Skin epidermis (tissue), 12 donors: ENCODE data around the gene SLC26A1.

Source experiments
- H3K27ac ChIP-seq, 21 experiments: fragments of 200-600 bp; sonication (generic) in 11 of 21; one replicate each; pipeline ENCODE4 v1.5.0; 2020; ENCODE audit warnings: mild to moderate bottlenecking in 3 of 21, inconsistent platforms in 2 of 21, moderate library complexity in 2 of 21
- H3K4me3 ChIP-seq, 7 experiments: fragments of 200-600 bp; sonication (generic) in 2 of 7; one replicate each; pipeline ENCODE4 v1.5.0; 2020; ENCODE audit warnings: inconsistent platforms in 2 of 7, mild to moderate bottlenecking in 2 of 7, moderate library complexity in 1 of 7

Gene SLC26A1

GRCh38 chr4:1030031-1030430 lies 36.8 kb upstream of the SLC26A1 start:
- H3K4me3 ChIP-seq = no peak overlapping the region

GRCh38 chr4:1029529-1029928 lies 36.3 kb upstream of the SLC26A1 start:
- no peak overlapping the region for H3K27ac ChIP-seq
- no peak overlapping the region for H3K4me3 ChIP-seq

More at GRCh38 chr4:1030031-1030430, 36.8 kb upstream of the SLC26A1 start:
- no peak overlapping the region for H3K27ac ChIP-seq

DNA sequence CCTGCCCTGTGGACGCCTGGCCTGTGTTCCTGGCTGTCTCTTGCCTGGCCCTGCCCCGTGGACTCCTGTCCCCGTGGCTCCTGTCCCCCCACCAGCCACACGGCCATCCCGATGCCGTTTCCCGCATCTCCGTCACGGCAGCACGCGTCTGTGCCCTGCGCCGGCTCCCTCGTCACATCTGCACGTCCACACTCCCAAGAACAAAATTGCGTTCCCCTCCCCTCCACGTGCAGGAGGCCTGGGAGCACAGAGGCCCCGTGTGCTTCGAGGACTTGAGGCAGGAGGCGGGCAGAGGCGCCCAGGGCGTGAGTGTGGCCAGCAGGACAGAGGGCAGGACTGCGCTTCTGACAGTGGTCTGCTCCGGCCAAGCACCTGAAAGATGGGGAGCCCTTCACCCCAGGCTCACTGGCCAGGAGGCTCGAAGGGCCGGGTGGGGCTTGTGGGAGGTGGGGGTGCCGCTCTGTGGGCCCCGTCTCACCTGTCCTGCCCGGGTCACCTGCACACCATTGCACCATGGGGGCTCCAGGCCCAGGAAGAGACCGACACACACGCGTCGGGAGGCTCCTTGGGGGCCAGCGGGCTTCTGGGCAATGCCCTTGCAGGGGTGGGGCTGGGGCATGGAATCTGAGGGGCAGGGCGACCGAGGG lies 35.5 kb upstream of the SLC26A1 start:
- H3K4me3 ChIP-seq = no peak overlapping the region

GRCh38 chr4:1027915-1028238 lies 34.7 kb upstream of the SLC26A1 start:
- no peak overlapping the region for H3K4me3 ChIP-seq
- no peak overlapping the region for H3K27ac ChIP-seq

More for the DNA sequence above, 35.5 kb upstream of the SLC26A1 start:
- no peak overlapping the region for H3K27ac ChIP-seq

- H3K27ac ChIP-seq = no peak overlapping the region
- H3K4me3 ChIP-seq = no peak overlapping the region
These were observed 34.2 kb upstream of the SLC26A1 start for GRCh38 chr4:1027219-1027914.

DNA sequence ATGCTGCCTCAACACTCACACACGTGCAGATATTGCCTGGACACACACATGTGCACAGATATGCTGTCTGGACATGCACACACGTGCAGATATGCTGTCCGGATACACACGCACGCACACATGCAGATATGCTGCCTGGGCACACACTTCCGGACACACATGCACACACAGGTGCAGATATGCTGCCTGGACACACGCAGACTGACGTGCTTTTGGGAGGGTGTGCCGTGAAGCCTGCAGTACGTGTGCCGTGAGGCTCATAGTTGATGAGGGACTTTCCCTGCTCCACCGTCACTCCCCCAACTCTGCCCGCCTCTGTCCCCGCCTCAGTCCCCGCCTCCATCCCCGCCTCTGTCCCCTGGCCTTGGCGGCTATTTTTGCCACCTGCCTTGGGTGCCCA lies 32.9 kb upstream of the SLC26A1 start:
- H3K4me3 ChIP-seq = no peak overlapping the region
- H3K27ac ChIP-seq = no peak overlapping the region

DNA sequence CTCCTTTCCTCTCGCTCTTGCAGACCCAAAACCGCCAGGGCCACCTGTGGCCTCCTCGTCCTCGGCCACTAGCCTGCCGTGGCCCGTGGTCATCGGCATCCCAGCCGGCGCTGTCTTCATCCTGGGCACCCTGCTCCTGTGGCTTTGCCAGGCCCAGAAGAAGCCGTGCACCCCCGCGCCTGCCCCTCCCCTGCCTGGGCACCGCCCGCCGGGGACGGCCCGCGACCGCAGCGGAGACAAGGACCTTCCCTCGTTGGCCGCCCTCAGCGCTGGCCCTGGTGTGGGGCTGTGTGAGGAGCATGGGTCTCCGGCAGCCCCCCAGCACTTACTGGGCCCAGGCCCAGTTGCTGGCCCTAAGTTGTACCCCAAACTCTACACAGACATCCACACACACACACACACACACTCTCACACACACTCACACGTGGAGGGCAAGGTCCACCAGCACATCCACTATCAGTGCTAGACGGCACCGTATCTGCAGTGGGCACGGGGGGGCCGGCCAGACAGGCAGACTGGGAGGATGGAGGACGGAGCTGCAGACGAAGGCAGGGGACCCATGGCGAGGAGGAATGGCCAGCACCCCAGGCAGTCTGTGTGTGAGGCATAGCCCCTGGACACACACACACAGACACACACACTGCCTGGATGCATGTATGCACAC lies 31.8 kb upstream of the SLC26A1 start:
- H3K27ac ChIP-seq = no peak overlapping the region
- H3K4me3 ChIP-seq = no peak overlapping the region

DNA sequence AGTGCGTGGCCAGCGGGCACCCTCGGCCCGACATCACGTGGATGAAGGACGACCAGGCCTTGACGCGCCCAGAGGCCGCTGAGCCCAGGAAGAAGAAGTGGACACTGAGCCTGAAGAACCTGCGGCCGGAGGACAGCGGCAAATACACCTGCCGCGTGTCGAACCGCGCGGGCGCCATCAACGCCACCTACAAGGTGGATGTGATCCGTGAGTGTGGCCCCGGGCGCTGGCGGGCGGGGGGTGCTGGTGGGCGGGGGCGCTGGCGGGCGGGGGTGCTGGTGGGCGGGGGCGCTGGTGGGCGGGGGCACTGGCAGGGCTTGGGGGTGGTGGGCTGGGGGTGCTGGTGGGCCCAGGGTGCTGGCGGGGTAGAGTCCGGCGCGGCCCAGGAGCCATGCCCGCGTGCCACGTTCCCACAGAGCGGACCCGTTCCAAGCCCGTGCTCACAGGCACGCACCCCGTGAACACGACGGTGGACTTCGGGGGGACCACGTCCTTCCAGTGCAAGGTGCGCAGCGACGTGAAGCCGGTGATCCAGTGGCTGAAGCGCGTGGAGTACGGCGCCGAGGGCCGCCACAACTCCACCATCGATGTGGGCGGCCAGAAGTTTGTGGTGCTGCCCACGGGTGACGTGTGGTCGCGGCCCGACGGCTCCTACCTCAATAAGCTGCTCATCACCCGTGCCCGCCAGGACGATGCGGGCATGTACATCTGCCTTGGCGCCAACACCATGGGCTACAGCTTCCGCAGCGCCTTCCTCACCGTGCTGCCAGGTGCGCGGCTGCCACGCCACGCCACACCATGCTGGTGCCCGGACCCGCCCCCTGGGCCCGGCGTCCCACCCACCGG lies 30.9 kb upstream of the SLC26A1 start:
- H3K27ac ChIP-seq = no peak overlapping the region
- H3K4me3 ChIP-seq = no peak overlapping the region

DNA sequence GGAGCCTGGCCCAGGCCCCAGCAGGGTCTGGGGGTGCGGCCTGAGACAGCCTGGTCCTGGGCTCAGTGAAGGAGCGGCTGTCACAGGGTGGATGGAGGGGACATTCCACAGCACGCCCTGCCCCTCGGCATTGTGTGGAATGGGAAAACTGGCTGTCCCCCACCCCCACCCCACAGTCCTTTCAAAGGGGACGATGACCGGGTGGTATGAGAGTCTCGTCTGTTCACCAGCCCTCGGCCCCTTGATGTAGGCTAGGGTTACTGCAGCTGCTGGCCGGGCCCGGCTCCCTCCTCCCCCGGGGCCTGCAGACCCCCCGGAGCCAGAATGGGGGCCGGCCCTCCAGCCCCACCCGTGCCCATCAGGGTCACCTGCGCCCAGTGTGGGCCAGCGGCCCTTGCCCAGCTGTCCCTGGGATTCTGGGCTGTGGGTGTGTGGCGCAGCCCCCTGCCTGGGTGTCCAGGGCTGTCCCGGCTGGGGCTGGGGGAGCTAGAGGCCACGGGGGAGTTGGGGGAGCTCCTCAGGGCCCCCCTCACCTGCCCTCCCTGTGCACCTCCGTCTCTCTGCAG lies 30.0 kb upstream of the SLC26A1 start:
- Histone ChIP-seq H3K27ac (no peak overlapping the region), H3K4me3 (no peak overlapping the region)

DNA sequence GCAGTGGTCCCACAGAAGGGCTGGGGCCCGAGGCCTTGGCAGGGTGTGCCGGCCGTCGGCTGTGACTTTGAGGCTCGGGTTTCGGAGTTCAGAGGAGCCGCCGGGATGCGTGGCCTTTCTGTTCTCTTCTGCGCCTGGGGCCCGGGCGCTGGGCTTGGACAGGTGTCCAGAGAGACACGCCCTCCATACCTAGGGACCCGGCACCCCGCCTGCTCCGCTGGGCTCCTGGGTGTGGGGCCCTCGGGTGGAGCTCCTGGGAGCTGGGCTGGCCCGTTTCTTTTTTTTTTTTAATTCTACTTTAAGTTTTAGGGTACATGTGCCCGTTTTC lies 29.5 kb upstream of the SLC26A1 start:
- Histone ChIP-seq H3K4me3 (no peak overlapping the region), H3K27ac (no peak overlapping the region)

DNA sequence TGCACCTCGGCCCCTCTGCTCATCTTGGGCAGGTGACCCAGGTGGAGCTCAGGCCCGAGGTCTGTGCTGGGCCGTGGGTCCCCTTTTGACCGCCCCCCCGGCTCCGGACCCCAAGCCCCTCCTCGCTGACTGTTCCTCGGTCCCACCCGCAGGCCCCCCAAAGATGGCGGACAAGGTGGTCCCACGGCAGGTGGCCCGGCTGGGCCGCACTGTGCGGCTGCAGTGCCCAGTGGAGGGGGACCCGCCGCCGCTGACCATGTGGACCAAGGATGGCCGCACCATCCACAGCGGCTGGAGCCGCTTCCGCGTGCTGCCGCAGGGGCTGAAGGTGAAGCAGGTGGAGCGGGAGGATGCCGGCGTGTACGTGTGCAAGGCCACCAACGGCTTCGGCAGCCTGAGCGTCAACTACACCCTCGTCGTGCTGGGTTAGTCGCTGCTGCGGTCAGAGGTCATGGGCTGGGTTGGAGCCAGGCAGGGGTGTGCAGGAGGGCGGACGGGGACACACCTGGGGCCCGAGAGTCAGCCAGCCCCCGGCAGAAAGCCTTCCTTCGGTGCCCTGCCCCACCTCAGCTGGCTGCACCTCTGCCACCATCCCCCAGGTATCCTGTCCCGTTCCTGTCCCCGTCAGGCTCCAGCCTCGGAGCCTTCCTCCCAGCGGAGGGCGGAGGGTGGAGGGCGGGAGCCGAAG lies 29.0 kb upstream of the SLC26A1 start:
- Histone ChIP-seq H3K4me3 (no peak overlapping the region), H3K27ac (no peak overlapping the region)

- H3K27ac ChIP-seq = no peak overlapping the region
These were observed 28.3 kb upstream of the SLC26A1 start for GRCh38 chr4:1021386-1022050.

DNA sequence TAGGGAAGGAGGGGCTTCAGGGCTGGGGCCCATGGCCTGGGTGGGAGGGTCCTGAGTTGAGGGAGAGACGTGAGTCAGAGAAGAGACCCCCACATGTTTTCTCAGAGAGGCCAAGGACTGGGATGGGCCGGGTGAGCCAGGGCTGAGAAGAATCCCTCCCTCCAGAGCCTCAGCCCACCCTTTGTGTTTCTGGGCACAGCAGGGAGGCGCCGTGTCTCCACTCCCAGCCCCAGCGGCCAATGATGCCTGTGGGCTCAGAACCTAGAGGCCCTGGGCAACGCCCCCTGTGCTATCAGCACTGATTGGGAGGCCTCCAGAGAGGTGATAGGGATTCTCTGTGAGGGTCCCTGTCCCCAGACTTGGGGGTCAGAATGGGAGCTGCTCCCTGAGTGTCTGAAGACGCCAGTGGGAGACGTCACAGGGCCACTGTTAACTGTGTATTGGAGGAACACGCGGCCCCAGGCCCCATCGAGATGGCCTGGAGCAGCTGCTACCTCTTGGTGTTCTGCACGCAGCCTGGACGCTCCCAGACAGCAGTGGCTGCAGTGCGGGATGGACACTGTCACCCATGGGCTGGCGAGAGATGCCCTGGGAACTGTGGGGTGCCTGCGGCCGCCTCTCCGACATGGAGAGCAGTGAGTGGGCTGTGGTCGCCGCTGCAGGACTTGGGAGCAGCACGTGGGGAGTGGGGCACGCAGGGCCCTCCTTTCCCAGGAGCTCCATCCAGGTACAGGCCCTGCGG lies 26.7 kb upstream of the SLC26A1 start:
- Histone ChIP-seq H3K27ac (no peak overlapping the region), H3K4me3 (no peak overlapping the region)

More at GRCh38 chr4:1021386-1022050, 28.3 kb upstream of the SLC26A1 start:
- no peak overlapping the region for H3K4me3 ChIP-seq

DNA sequence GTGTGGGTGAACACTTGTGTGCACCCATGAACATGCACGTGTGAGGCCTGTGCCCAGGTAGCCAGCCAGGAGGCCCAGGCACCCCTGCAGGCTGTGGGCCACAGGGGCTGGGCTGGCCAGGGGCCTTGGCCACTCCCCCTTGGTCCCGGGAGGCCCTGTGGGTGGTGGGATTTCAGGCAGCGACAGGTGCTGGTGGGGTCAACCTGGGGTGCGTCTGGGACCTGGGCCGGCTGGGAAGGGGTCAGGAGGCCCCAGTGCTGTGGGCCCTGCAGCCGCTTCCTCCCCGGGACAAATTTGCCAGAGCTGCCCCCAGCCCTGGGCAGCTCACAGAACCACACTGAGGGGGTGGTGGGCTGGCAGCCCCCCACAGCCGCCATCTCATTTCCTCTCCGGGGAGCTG lies 26.1 kb upstream of the SLC26A1 start:
- no peak overlapping the region for H3K4me3 ChIP-seq
- H3K27ac ChIP-seq = no peak overlapping the region

DNA sequence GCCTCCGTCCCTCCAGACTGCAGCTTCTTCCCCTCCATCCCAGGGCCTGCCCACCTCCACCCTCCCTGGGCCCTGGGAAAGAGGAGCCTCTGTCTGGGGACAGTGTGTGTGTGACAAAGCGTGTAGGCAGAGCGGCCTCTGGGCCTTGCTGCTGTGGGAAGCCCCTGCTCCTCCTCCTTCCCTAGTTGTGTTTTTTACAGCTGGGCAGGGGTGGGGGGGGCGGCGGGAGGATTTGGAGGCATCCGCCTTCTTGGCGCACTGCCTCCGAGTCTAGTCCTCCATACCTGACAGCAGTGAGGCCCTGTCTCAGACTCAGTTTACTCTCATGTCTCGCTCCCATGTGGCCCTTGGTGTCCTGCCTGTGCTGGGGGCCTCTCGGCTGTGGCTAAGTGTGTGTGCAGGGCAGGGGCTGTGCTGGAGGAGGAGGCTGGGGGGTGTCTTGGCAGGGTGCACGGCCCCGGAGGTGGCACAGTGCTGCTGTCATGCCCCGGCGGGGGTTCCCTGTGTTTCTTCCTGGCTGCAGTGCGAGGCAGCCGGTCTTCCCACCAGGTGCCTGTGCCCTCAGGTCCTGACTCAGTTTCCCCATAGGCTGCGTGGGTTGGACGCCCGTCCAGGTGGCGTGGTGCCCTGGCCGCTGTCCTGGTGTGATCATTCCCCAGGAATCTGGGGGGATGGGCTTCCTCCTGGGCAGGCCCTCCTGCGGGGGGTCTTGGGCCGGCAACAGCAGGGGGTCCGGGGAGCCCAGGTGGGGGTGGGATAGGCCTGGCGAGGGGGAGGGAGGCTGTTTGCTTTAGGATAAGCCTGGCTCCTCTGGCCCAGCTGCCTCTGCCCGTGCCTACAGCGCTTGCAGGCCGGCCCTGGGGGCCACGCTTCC lies 25.2 kb upstream of the SLC26A1 start:
- H3K4me3 ChIP-seq = no peak overlapping the region
- H3K27ac ChIP-seq = no peak overlapping the region

DNA sequence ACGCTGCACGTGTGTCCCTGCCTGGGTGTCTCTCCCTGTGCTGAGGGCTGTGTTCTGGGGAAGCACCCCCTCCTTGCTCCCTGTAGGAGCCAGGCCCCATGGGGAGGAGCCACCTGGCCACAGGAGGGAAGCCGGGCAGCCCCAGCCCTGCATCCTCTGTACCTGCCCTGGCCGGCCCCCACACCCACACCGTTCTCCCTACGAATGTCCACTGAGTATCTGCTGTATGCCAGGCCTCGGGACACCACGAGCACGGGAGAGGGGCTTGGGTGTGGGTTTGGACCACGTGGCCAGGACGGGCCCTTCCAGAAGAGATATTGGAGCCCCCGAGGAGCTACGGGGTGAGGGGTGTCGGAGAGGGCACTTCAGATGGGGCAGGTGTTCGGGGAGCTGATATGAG lies 24.5 kb upstream of the SLC26A1 start:
- H3K27ac ChIP-seq = no peak overlapping the region

GRCh38 chr4:1017211-1017610 lies 24.0 kb upstream of the SLC26A1 start:
- H3K27ac ChIP-seq = no peak overlapping the region
- H3K4me3 ChIP-seq = no peak overlapping the region

More for the DNA sequence above, 24.5 kb upstream of the SLC26A1 start:
- no peak overlapping the region for H3K4me3 ChIP-seq
